ENCODE measurements around the gene KIAA0513. TPM values are rescaled to one million over a fixed set of nuclear protein-coding genes. Genes with fewer than 3 reads are reported as not detected.
"Not testable (repeated sequence)": the region's sequence is repeated elsewhere in the genome, so short reads cannot be mapped to it uniquely, and the experiment has no call there.

KIAA0513 gene
- total RNA-seq, 2 donors from 2014 or later = 23.1 to 71.9 TPM

DNA sequence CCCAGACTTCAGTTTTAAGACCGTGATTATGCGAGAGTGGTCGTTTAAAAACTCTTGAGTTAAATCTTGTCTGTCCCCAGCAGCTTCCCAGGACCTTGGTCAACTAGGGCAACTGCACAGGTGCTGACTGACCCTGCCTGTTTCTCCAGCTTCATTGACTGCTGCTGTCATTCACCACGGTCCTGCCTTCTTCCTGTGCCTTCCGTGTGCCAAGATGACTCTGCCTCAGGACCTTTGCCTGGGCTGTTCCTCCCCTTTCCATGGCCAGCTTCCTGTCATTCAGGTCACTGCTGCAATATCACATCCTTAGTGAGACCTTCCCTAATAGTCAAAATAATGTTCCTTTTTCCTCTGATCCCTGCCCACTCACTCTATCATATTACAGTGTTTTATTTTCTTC is 3.9 kb downstream of the KIAA0513 start:
- Histone ChIP-seq H3K4me3 (no peak overlapping the region), H3K4me1 (peaks cover 42% of the 10 kb centered on the region)
- no peak for ATAC-seq

DNA sequence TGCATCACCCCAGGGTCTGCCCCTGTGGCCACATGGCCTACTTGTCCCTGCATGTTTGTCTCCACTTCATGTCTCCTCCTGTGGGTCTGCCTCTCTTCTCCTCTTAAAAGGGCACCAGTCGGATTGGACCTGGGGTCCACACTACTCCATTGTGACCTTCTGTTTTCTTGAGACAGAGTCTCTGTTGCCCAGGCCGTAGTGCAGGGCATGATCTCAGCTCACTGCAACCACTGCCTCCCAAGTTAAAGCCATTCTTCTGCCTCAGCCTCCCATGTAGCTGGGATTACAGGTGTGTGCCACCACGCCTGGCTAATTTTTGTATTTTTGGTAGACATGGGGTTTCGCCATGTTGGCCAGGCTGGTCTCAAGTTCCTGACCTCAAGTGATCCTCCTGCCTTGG is 4.6 kb downstream of the KIAA0513 start:
- 96 to 97% methylated on average over 4 of the region's 4 CpGs for WGBS, 2 donors
- intact Hi-C loops (cut with DNase I); H3K9me3 ChIP-seq; H3K36me3 ChIP-seq (replicated peaks in 1 of 2; ENCODE audit: insufficient read depth in 1 of 2, low read depth in 2 of 2); H3K27me3 ChIP-seq; ATAC-seq; DNase-seq; H3K4me3 ChIP-seq; H3K27ac ChIP-seq: not testable (repeated sequence)
- H3K4me1 ChIP-seq = peaks cover 42% of the 10 kb centered on the region

More for the DNA sequence above, 3.9 kb downstream of the KIAA0513 start:
- intact Hi-C loops (cut with DNase I) = no loop called here
- DNase-seq = peak in 1 of 4 donors; percentile 38
- Histone ChIP-seq H3K9me3 (no peaks in the 10 kb centered on the region), H3K27me3 (no peaks in the 10 kb centered on the region), H3K27ac (no peak overlapping the region), H3K36me3 (replicated peaks in 1 of 2; ENCODE audit: insufficient read depth in 1 of 2, low read depth in 2 of 2) (no peaks in the 10 kb centered on the region)
- 55 to 67% methylated on average over 5 of the region's 5 CpGs for WGBS, 2 donors
- TF ChIP-seq, protein P1, sequence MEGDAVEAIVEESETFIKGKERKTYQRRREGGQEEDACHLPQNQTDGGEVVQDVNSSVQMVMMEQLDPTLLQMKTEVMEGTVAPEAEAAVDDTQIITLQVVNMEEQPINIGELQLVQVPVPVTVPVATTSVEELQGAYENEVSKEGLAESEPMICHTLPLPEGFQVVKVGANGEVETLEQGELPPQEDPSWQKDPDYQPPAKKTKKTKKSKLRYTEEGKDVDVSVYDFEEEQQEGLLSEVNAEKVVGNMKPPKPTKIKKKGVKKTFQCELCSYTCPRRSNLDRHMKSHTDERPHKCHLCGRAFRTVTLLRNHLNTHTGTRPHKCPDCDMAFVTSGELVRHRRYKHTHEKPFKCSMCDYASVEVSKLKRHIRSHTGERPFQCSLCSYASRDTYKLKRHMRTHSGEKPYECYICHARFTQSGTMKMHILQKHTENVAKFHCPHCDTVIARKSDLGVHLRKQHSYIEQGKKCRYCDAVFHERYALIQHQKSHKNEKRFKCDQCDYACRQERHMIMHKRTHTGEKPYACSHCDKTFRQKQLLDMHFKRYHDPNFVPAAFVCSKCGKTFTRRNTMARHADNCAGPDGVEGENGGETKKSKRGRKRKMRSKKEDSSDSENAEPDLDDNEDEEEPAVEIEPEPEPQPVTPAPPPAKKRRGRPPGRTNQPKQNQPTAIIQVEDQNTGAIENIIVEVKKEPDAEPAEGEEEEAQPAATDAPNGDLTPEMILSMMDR (IDR thresholded peaks at IDR 0.05) = no peak
- no peak for TF ChIP-seq POLR2A (IDR thresholded peaks at IDR 0.05)

DNA sequence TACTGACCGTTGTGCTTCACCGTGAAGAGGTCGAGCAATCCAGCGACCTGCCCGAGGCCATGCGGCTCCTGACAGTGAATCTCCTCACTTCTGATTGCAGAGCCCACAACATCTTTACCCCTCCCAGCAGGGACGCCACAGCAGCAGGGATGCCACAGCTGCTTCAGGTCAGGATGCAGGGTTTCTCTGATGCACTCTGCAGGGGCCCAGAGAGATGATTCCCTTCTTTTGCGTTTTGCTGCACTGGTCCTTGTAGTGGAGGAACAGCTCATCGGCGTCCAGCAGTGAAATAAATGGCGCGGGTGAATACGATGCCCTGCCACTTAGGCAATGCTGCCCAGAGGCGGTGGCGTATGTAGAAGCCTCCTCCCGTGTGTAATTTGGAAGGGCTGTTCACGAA is 5.6 kb downstream of the KIAA0513 start:
- H3K27me3 ChIP-seq = no peaks in the 10 kb centered on the region
- ATAC-seq (no peak), DNase-seq (no peak)
- H3K9me3 ChIP-seq = no peaks in the 10 kb centered on the region
- no peak for TF ChIP-seq POLR2A (IDR thresholded peaks at IDR 0.05)
- TF ChIP-seq, protein P1 (IDR thresholded peaks at IDR 0.05) = no peak
- H3K4me3 ChIP-seq = no peak overlapping the region
- H3K27ac ChIP-seq = no peak overlapping the region
- H3K36me3 ChIP-seq (replicated peaks in 1 of 2; ENCODE audit: insufficient read depth in 1 of 2, low read depth in 2 of 2) = no peaks in the 10 kb centered on the region
- H3K4me1 ChIP-seq = peaks cover 42% of the 10 kb centered on the region
- WGBS, 2 donors = 90 to 95% methylated on average over 17 of the region's 17 CpGs
- intact Hi-C loops (cut with DNase I) = no loop called here

- Histone ChIP-seq H3K4me1 (peaks cover 33% of the 10 kb centered on the region), H3K27ac (peak overlapping the region in 1 of 4 donors; percentile 4), H3K36me3 (replicated peaks in 1 of 2; ENCODE audit: insufficient read depth in 1 of 2, low read depth in 2 of 2) (no peaks in the 10 kb centered on the region), H3K4me3 (no peak overlapping the region), H3K27me3 (no peaks in the 10 kb centered on the region), H3K9me3 (no peaks in the 10 kb centered on the region)
- intact Hi-C loops (cut with DNase I) = no loop called here
- no peak for DNase-seq
- ATAC-seq = no peak
- 89 to 95% methylated on average over 15 to 18 of the region's 18 CpGs for WGBS, 2 donors
- TF ChIP-seq POLR2A (IDR thresholded peaks at IDR 0.05) = no peak
- TF ChIP-seq, protein P1 (IDR thresholded peaks at IDR 0.05) = no peak
These were observed 7.2 kb downstream of the KIAA0513 start for GRCh38 chr16:85034591-85035433.

- intact Hi-C loops (cut with DNase I) = no loop called here
- WGBS, 2 donors = 68 to 77% methylated on average over 15 of the region's 15 CpGs
- Histone ChIP-seq H3K4me1 (peaks cover 19% of the 10 kb centered on the region), H3K27ac (no peak overlapping the region), H3K27me3 (no peaks in the 10 kb centered on the region), H3K4me3 (no peak overlapping the region), H3K36me3 (replicated peaks in 1 of 2; ENCODE audit: insufficient read depth in 1 of 2, low read depth in 2 of 2) (no peaks in the 10 kb centered on the region), H3K9me3 (no peaks in the 10 kb centered on the region)
- ATAC-seq (no peak), DNase-seq (no peak)
- TF ChIP-seq, protein P1 (IDR thresholded peaks at IDR 0.05) = no peak
- no peak for TF ChIP-seq POLR2A (IDR thresholded peaks at IDR 0.05)
These were observed 8.8 kb downstream of the KIAA0513 start for GRCh38 chr16:85036236-85037049.

Measured in body of pancreas (tissue), 4 donors.